Parathyroid adenoma (tissue), 2 donors: Measurements from ENCODE around the gene FNDC5.

Experiments
- H2AFZ ChIP-seq: fragments of 300-600 bp; sonication (generic); one replicate; pipeline ENCODE4 v1.7.0; 2017; ENCODE audit warnings: antibody characterized with exemption, mild to moderate bottlenecking
- H3K27ac ChIP-seq: fragments of 300-600 bp; sonication (generic); one replicate; pipeline ENCODE4 v1.7.0; 2017
- H3K27me3 ChIP-seq: fragments of 300-600 bp; sonication (generic); one replicate; pipeline ENCODE4 v1.7.0; 2017; ENCODE audit warnings: low read length; ENCODE audit not compliant: control insufficient read depth, insufficient read depth
- H3K36me3 ChIP-seq: fragments of 300-600 bp; sonication (generic); one replicate; pipeline ENCODE4 v1.7.0; 2017; ENCODE audit warnings: low read length; ENCODE audit not compliant: control insufficient read depth, insufficient read depth
- H3K4me1 ChIP-seq: fragments of 300-600 bp; sonication (generic); one replicate; pipeline ENCODE4 v1.7.0; 2017; ENCODE audit warnings: control low read depth
- H3K4me2 ChIP-seq: fragments of 300-600 bp; sonication (generic); one replicate; pipeline ENCODE4 v1.7.0; 2017; ENCODE audit warnings: low read length
- H3K4me3 ChIP-seq: fragments of 300-600 bp; sonication (generic); one replicate; pipeline ENCODE4 v1.7.0; 2017; ENCODE audit warnings: low read depth, low read length
- H3K79me2 ChIP-seq: fragments of 300-600 bp; sonication (generic); one replicate; pipeline ENCODE4 v1.7.0; 2017; ENCODE audit warnings: control low read depth
- H3K9ac ChIP-seq: fragments of 300-600 bp; sonication (generic); one replicate; pipeline ENCODE4 v1.7.0; 2017; ENCODE audit warnings: mild to moderate bottlenecking
- H3K9me3 ChIP-seq: fragments of 300-600 bp; sonication (generic); one replicate; pipeline ENCODE4 v1.7.0; 2017; ENCODE audit warnings: low read length; ENCODE audit not compliant: control insufficient read depth
- CTCF ChIP-seq: fragments of 300-600 bp; sonication (generic); IDR thresholded peaks from one replicate; pipeline ENCODE4 v1.7.0; 2017; ENCODE audit warnings: antibody characterized with exemption, mild to moderate bottlenecking
- donor health status: primary hyperparathyroidism.

FNDC5 gene

GRCh38 chr1:32904797-32905196 is 34.1 kb upstream of the FNDC5 start:
- no peak for TF ChIP-seq CTCF
- Histone ChIP-seq H3K27ac (no peak overlapping the region), H3K27me3 (no peaks in the 10 kb centered on the region), H3K4me3 (no peak overlapping the region), H3K9me3 (no peaks in the 10 kb centered on the region), H3K4me2 (no peak overlapping the region), H3K9ac (no peak overlapping the region), H3K79me2 (no peaks in the 10 kb centered on the region), H3K4me1 (no peaks in the 10 kb centered on the region), H2AFZ (no peak overlapping the region), H3K36me3 (no peaks in the 10 kb centered on the region)

- no peak overlapping the region for H3K9ac ChIP-seq
Measured at GRCh38 chr1:32903991-32904785, 33.5 kb upstream of the FNDC5 start.

GRCh38 chr1:32902535-32902920 is 31.8 kb upstream of the FNDC5 start:
- no peak overlapping the region for H3K4me3 ChIP-seq
- H3K4me1 ChIP-seq, result no peaks in the 10 kb centered on the region
- H3K9ac ChIP-seq, result no peak overlapping the region
- no peak overlapping the region for H3K4me2 ChIP-seq
- no peaks in the 10 kb centered on the region for H3K36me3 ChIP-seq
- no peak overlapping the region for H3K27ac ChIP-seq
- no peaks in the 10 kb centered on the region for H3K9me3 ChIP-seq
- no peaks in the 10 kb centered on the region for H3K27me3 ChIP-seq
- TF ChIP-seq CTCF, result no peak
- H3K79me2 ChIP-seq, result no peaks in the 10 kb centered on the region
- H2AFZ ChIP-seq, result no peak overlapping the region

More at GRCh38 chr1:32903991-32904785, 33.5 kb upstream of the FNDC5 start:
- no peaks in the 10 kb centered on the region for H3K4me1 ChIP-seq
- H3K9me3 ChIP-seq, result no peaks in the 10 kb centered on the region
- no peak overlapping the region for H2AFZ ChIP-seq
- no peak overlapping the region for H3K4me2 ChIP-seq
- H3K27me3 ChIP-seq, result no peaks in the 10 kb centered on the region
- no peak for TF ChIP-seq CTCF
- H3K36me3 ChIP-seq, result no peaks in the 10 kb centered on the region
- H3K79me2 ChIP-seq, result no peaks in the 10 kb centered on the region
- H3K4me3 ChIP-seq, result no peak overlapping the region
- H3K27ac ChIP-seq, result no peak overlapping the region

- TF ChIP-seq CTCF, result no peak
- no peak overlapping the region for H3K27ac ChIP-seq
Measured at GRCh38 chr1:32901823-32902534, 31.3 kb upstream of the FNDC5 start.

More at GRCh38 chr1:32901823-32902534, 31.3 kb upstream of the FNDC5 start:
- Histone ChIP-seq H3K4me1 (no peaks in the 10 kb centered on the region), H3K36me3 (no peaks in the 10 kb centered on the region), H3K4me2 (peak overlapping the region; percentile 97), H3K9ac (no peak overlapping the region), H3K27me3 (no peaks in the 10 kb centered on the region), H3K9me3 (no peaks in the 10 kb centered on the region), H2AFZ (peak overlapping the region; percentile 78), H3K79me2 (no peaks in the 10 kb centered on the region), H3K4me3 (peak overlapping the region; percentile 76)
